HUES6 (cell line): ENCODE results near the gene XPR1.

ENCODE experiments used
- H3K27ac ChIP-seq: 2 replicates; pipeline ENCODE4 v1.7.0; 2013; ENCODE audit warnings: low read depth, mild to moderate bottlenecking, low read length, inconsistent platforms
- H3K27me3 ChIP-seq: 2 replicates; pipeline ENCODE4 v1.6.1; 2013; ENCODE audit warnings: low read length; ENCODE audit not compliant: control insufficient read depth, insufficient read depth
- H3K36me3 ChIP-seq: 2 replicates; pipeline ENCODE4 v1.6.1; 2013; ENCODE audit warnings: low read length; ENCODE audit not compliant: control insufficient read depth, insufficient read depth
- H3K4me1 ChIP-seq: 2 replicates; pipeline ENCODE4 v1.6.1; 2013; ENCODE audit warnings: low read length; ENCODE audit not compliant: control insufficient read depth, insufficient read depth
- H3K4me3 ChIP-seq: 2 replicates; pipeline ENCODE4 v1.5.1; 2013; ENCODE audit warnings: low read depth, low read length
- H3K9ac ChIP-seq: one replicate; pipeline ENCODE4 v1.6.1; 2013; ENCODE audit warnings: mild to moderate bottlenecking, low read length
- H3K9me3 ChIP-seq: 2 replicates; pipeline ENCODE4 v1.6.1; 2013; ENCODE audit warnings: low read depth, low read length; ENCODE audit not compliant: control insufficient read depth, insufficient read depth

Gene XPR1

GRCh38 chr1:180923887-180924286, 292.1 kb downstream of the XPR1 start:
- peak overlapping the region; percentile 61 for H3K9ac ChIP-seq
- peaks cover 53% of the 10 kb centered on the region for H3K4me1 ChIP-seq
- no peaks in the 10 kb centered on the region for H3K36me3 ChIP-seq
- peaks cover 26% of the 10 kb centered on the region for H3K27me3 ChIP-seq
- peak overlapping the region; percentile 51 for H3K4me3 ChIP-seq
- no peaks in the 10 kb centered on the region for H3K9me3 ChIP-seq
- H3K27ac ChIP-seq = no peak overlapping the region

- no peaks in the 10 kb centered on the region for H3K36me3 ChIP-seq
- no peak overlapping the region for H3K9ac ChIP-seq
- H3K9me3 ChIP-seq = no peaks in the 10 kb centered on the region
- peaks cover 16% of the 10 kb centered on the region for H3K27me3 ChIP-seq
- peaks cover 53% of the 10 kb centered on the region for H3K4me1 ChIP-seq
- H3K4me3 ChIP-seq = no peak overlapping the region
- no peak overlapping the region for H3K27ac ChIP-seq
Observed at GRCh38 chr1:180924939-180925338, 293.1 kb downstream of the XPR1 start.

- H3K36me3 ChIP-seq = no peaks in the 10 kb centered on the region
- no peak overlapping the region for H3K27ac ChIP-seq
- H3K9me3 ChIP-seq = no peaks in the 10 kb centered on the region
- H3K27me3 ChIP-seq = peaks cover 11% of the 10 kb centered on the region
- no peak overlapping the region for H3K9ac ChIP-seq
- H3K4me1 ChIP-seq = peaks cover 53% of the 10 kb centered on the region
- H3K4me3 ChIP-seq = no peak overlapping the region
Observed at GRCh38 chr1:180925471-180926051, 293.7 kb downstream of the XPR1 start.

- H3K9me3 ChIP-seq = no peaks in the 10 kb centered on the region
- no peak overlapping the region for H3K9ac ChIP-seq
- no peak overlapping the region for H3K27ac ChIP-seq
- H3K36me3 ChIP-seq = no peaks in the 10 kb centered on the region
- peaks cover 8% of the 10 kb centered on the region for H3K27me3 ChIP-seq
- H3K4me3 ChIP-seq = no peak overlapping the region
- peaks cover 49% of the 10 kb centered on the region for H3K4me1 ChIP-seq
Observed at GRCh38 chr1:180926164-180926981, 294.6 kb downstream of the XPR1 start.

DNA sequence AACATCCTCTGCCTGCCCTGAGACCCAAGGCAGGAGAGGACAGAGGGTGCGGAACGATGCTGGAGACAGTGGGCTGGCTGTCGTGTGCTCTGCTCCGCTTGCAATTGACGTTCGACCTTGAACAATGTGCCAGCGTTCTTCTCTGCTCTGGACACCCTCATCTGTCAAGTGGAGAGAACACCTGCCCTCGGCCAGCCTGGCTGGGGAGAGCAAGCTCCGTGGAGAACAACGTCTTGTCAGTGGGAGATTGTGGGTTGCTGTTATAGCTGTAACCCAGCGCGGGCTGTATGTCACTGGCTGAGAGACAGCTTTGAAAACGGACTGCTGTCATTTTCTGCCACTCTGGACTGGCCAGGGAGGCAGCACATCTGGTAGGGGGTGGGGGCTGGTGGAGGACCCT, 295.5 kb downstream of the XPR1 start:
- no peaks in the 10 kb centered on the region; the same call in 1 of the 2 replicates for H3K27me3 ChIP-seq
- no peak overlapping the region for H3K4me3 ChIP-seq
- peaks cover 39% of the 10 kb centered on the region for H3K4me1 ChIP-seq
- H3K9me3 ChIP-seq = no peaks in the 10 kb centered on the region
- no peaks in the 10 kb centered on the region for H3K36me3 ChIP-seq
- no peak overlapping the region for H3K9ac ChIP-seq
- no peak overlapping the region for H3K27ac ChIP-seq

GRCh38 chr1:180927841-180928240, 296.0 kb downstream of the XPR1 start:
- Histone ChIP-seq H3K4me1 (peaks cover 34% of the 10 kb centered on the region), H3K9ac (no peak overlapping the region), H3K36me3 (no peaks in the 10 kb centered on the region), H3K27me3 (no peaks in the 10 kb centered on the region; the same call in 1 of the 2 replicates), H3K9me3 (no peaks in the 10 kb centered on the region), H3K4me3 (no peak overlapping the region), H3K27ac (no peak overlapping the region)

DNA sequence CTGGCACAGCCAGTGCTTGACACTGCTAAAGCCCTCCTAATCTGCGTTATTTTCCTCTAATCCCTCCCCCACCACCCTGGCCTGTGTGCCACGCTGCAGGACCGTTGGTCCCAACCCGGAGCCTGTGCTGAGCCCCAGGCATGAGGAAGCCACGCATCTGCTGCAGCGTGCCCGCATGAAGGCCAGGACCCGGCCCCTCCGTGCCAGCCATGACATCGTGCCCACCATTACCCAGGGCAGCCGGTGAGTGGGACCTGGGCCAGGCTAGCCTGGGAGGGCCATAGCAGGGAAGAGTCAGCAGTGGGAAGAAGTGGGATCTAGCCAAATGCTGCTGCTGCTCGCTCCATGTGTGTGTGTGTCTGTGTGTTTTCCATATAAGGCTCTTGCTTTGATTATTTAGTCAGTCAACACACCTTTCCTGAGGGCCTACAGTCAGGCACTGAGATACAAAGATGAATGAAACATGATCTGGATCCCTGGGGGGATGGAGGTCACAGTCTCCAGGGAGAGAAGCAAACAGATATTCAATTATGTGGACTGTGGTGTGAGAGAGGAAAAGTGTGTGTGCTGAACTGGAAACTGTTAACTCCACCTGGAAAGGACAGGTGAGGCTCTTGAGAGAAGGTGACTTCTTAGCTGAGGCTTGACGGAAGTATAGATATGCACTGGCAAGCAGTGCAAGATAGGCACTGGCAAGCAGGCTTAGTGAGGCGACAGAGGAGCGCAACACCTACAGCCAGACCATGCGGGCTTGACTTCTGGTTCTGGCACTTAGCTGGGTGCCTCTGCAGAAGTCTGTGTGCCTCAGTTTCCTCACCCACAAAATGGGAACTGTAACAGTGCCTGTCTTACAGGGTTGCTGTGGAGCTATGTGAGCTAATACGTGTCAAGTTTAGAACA, 296.8 kb downstream of the XPR1 start:
- Histone ChIP-seq H3K9me3 (no peaks in the 10 kb centered on the region), H3K4me1 (peaks cover 29% of the 10 kb centered on the region), H3K4me3 (no peak overlapping the region), H3K27me3 (no peaks in the 10 kb centered on the region; the same call in 1 of the 2 replicates), H3K36me3 (no peaks in the 10 kb centered on the region), H3K9ac (no peak overlapping the region), H3K27ac (no peak overlapping the region)

- Histone ChIP-seq H3K27ac (no peak overlapping the region), H3K4me3 (no peak overlapping the region), H3K9ac (no peak overlapping the region), H3K9me3 (no peaks in the 10 kb centered on the region), H3K4me1 (peaks cover 21% of the 10 kb centered on the region), H3K36me3 (no peaks in the 10 kb centered on the region), H3K27me3 (no peaks in the 10 kb centered on the region; the same call in 1 of the 2 replicates)
Observed at GRCh38 chr1:180929389-180929788, 297.6 kb downstream of the XPR1 start.

DNA sequence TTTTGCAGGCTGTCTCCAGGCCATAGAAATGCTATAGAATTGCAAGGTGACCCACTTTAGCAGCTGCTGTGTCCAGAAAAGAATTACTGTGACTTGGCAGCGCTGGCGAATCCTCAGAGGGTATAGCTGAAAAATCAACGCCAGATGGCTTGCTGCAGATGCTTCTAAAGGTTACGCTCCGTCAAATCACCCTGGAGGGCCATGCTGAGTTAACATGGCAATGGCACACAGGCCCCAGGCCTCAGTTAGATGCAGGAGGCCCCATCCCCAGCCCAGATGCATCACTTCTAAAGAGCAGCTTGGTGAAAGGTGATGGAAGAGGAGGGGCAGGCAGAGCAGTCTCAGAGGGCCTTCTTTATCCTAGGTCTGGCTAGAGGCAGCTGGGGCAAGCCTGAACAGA, 298.9 kb downstream of the XPR1 start:
- H3K4me1 ChIP-seq = peaks cover 15% of the 10 kb centered on the region
- no peaks in the 10 kb centered on the region; the same call in 1 of the 2 replicates for H3K27me3 ChIP-seq
- no peak overlapping the region for H3K27ac ChIP-seq
- no peak overlapping the region for H3K4me3 ChIP-seq
- H3K9me3 ChIP-seq = no peaks in the 10 kb centered on the region
- H3K9ac ChIP-seq = no peak overlapping the region
- no peaks in the 10 kb centered on the region for H3K36me3 ChIP-seq

DNA sequence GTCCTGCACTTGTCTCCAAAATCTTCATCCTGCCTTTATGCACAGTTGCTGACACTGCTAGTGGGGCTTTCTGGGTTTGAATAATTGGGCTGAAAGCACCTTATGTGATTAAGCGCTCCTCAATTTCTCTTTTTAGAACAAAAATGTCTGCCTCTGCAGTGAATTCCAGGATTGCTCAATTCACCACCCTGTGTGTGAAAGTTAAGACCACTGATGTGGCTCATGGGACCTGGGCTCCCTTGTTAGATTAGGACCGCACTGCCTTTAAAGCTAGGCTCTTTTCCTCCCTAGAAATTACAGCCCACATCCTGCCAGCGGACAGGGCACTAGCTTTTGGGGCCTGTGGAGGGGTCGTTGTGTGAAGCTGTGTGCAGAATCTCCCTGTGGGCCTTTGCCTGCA, 299.7 kb downstream of the XPR1 start:
- Histone ChIP-seq H3K27me3 (no peaks in the 10 kb centered on the region; the same call in 1 of the 2 replicates), H3K36me3 (no peaks in the 10 kb centered on the region), H3K27ac (no peak overlapping the region), H3K9me3 (no peaks in the 10 kb centered on the region), H3K4me1 (peaks cover 14% of the 10 kb centered on the region; the same call in 1 of the 2 replicates), H3K4me3 (no peak overlapping the region), H3K9ac (no peak overlapping the region)
